NCI-H2227 (cell line): ENCODE measurements around the gene RPL12.
"Not testable (repeated sequence)": the region's sequence is repeated elsewhere in the genome, so short reads cannot be mapped to it uniquely, and the experiment has no call there.

Source experiments
- DNase-seq: peaks from one replicate; lab custom pipeline; 2025; ENCODE audit not compliant: unreplicated experiment; lab: John Stamatoyannopoulos, UW

The RPL12 gene

GRCh38 chr9:127470662-127471061, 19.5 kb upstream of the RPL12 start:
- no peak for DNase-seq

DNA sequence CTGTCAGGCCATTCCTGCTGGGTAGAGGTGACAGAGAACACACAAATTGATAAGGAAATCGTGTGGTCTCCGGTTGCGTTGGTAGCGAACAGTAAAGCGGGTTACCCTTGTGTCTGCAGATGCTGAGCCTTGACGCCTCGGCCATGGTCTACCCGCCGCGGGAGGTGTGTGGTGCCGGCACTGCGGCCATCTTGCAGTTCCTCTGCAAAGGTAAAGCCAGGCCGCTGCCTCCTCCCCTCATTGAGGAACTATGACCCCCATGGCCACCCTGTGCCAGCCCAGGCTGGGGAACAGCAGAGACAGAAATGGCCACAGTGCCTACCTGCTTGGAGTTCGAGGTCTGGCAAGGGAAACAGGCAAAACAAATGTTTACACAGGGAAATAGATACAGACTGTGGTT, 16.4 kb upstream of the RPL12 start:
- DNase-seq, result no peak

DNA sequence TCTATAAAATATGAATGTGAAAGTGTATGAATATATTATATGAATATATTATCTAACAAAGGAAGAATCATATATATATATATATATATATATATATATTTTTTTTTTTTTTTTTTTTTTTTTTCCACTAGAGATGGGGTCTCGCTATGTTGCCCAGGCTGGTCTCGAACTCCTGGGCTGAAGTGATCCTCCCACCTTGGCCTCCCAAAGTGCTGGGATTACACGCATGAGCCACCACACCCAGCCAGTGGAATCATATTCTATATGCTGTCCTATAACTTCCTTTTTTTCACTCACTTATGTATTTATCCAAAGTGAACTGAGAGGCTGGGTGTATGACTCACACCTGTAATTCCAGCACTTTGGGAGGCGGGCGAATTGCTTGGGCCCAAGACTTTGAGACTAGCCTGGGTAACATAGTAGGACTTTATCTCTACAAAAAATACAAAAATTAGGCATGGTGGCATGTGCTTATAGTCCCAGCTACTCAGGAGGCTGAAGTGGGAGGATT, 15.3 kb upstream of the RPL12 start:
- DNase-seq, result not testable (repeated sequence)

- no peak for DNase-seq
These were observed 12.7 kb upstream of the RPL12 start for GRCh38 chr9:127463911-127464310.

GRCh38 chr9:127463382-127463781, 12.2 kb upstream of the RPL12 start:
- no peak for DNase-seq

DNA sequence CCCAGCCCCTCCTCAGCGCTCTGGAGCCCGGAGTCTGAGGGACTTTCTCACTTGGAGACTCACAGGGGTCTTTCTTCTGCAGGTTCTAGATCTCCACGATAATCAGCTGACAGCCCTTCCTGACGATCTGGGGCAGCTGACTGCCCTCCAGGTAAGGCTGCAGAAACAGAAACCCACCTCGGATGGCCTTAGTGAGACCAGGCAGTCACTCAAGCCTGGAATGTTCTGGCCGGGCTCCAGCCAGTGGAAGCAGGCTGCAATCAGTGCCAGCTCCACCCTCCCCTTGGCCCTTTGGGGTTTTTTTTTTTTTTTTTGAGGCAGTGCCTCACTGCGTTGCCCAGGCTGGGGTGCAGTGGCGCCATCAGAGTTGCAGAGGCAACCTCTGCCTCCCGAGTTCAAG, 7.7 kb upstream of the RPL12 start:
- DNase-seq, result no peak

GRCh38 chr9:127457191-127457878, 6.1 kb upstream of the RPL12 start:
- DNase-seq, result no peak

DNA sequence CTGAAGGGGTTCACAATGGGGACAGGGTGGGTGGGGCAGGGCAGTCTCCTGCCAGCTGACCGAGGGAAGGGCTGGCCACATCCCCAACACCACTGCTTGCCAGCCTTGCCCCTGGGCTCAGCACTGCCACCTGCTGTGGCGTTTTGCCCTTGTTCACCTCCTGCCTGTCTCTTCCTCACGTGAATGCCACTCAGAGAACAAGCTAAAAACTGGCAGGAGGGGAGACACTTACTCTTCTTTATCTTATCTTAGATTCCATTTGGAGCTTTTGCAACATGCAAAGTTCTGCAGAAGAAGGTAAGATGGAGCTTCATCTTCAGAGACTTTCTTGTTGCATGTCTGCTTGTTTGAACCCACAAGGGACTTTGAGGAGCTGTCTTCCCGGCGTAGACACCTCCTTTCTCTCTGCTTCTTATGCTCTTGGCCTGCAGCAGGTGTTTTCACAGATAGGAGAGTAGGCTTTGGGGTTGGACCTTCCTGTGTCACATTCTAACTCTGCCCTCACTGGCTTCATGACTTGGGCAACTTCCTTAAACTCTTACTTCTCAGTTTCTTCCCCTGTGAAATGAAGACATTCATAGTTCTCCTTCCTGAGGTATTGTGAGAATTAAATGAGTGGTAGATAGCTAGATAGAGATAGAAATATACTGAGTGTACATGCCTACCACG, 4.3 kb upstream of the RPL12 start:
- DNase-seq, result no peak

DNA sequence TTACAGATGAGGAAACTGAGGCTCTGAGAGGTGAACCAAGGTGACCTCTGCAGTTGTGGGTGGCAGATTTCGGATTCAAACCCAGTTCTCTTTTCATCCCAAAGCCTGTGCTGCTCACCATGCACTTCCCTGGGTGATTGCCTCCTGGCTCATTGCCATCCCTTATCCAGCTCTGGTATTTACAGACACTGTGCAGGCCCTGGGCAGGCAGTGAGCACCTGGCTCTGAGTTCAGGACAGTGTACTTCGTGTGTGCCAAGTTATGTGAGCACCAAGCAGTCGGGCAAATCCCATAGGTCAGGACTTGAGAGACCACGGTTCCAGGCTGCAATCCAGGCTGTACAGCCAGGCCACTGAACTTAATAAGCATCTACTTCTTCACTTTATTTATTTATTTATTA, 1.5 kb upstream of the RPL12 start:
- DNase-seq, result no peak

DNA sequence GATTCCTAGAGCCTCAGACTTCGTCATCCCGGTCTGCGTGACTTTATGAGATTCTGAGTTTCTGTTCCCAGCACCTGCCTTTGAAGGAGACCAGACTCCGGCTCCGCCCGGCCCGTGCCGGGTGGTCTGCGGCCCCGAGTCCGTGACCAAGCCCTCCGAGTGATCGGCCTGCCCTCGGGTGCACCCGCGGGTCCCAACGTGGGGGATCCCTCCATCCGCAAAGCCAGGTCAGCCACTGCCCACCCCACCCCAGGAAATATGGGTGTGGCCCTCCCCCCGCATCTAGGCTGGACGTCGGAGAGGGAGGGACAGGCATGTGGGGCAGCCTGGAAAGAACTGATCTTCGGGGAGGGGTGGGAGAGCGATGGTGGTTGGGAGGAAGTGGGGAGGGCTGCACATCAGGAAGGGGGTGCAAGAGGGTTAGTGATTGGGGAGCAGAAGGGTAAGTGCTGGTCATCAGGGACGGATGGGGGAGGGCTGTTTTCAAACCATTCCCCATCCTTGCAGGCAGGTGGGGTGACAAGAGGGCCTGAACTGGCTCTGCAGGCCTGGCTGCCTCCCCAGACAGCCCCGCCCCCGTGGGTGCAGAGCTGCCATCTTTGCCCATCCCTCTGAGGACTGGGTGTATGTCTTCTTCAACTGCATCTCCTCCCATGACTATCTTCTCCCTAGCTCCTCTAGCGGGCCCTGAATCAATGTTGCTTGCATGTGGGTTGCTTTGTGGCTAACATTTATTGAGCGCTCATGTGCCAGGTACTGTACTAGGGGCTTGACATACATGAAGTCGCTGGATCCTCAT, 851 bp upstream of the RPL12 start:
- DNase-seq, result peak; percentile 49

- no peak for DNase-seq
These were observed 327 bp upstream of the RPL12 start for GRCh38 chr9:127451608-127451857.

- DNase-seq, result no peak
These were observed 904 bp downstream of the RPL12 start for GRCh38 chr9:127450243-127450760.

DNA sequence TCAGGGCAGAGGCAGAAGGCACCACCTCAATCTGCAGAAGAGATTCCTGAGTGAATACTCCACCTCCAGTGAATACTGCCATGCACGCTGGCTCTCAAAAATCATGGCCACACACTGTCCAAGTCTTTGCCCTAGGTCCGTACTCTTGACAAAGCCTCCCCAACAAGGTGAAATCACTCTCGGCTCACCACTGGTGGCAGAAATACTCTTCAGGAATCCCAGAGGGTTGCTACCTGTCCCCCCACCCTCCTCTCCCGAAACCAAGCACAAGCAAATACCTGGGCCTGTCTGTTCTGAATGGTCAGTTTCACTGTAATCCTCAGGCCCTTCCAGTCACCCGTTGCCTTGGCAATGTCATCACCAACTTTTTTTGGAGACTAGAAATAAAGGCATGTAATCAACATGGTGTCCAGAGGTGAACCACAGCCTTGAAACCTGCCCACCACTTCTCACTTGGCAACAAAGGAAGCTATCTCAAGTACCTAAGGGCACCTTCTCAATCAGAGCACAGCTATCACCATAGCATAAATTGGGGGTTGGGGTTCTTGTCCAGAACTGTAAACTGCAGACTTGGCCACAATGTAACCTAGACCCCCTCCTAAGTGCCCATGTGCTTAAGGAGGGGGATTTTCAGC, 1.8 kb downstream of the RPL12 start:
- DNase-seq, result no peak

- no peak for DNase-seq
These were observed 2.9 kb downstream of the RPL12 start for GRCh38 chr9:127448112-127448805.

GRCh38 chr9:127447416-127448111, 3.6 kb downstream of the RPL12 start:
- no peak for DNase-seq

DNA sequence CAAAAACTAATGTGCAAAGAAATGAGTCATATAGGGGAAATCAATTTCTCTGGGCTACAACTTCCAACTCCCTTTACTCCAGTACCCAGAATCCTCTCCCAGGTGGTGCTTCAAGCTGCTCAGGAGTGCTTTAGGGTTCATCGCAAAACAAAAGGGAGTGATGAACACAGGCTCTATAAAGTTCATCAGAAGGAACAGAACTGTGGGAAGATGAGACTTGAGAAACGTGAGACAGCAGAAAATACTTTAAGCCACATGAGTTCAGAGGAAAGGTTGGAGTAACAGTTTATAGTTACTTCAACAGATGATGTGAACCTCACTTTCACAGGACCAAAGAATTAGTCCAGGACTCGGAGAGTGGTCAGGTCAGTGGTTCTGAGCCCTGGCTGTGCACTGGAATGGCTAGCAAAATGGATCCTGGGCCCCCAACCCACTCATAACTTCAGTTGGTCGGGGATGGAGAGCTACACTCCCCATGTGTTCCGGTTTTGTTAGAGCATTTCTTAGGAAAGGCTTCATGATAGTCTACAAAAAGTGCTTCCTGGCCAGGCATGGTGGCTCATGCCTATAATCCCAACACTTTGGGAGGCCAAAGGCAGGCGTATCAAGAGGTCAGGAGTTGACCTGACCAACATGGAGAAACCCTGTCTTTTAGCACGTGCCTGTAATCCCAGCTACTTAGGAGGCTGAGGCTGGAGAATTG, 4.3 kb downstream of the RPL12 start:
- no peak for DNase-seq

- DNase-seq, result no peak
These were observed 5.1 kb downstream of the RPL12 start for GRCh38 chr9:127445851-127446712.

- no peak for DNase-seq
These were observed 6.0 kb downstream of the RPL12 start for GRCh38 chr9:127444921-127445850.
